ENCODE data around the gene GTSF1L.

Gene GTSF1L

DNA sequence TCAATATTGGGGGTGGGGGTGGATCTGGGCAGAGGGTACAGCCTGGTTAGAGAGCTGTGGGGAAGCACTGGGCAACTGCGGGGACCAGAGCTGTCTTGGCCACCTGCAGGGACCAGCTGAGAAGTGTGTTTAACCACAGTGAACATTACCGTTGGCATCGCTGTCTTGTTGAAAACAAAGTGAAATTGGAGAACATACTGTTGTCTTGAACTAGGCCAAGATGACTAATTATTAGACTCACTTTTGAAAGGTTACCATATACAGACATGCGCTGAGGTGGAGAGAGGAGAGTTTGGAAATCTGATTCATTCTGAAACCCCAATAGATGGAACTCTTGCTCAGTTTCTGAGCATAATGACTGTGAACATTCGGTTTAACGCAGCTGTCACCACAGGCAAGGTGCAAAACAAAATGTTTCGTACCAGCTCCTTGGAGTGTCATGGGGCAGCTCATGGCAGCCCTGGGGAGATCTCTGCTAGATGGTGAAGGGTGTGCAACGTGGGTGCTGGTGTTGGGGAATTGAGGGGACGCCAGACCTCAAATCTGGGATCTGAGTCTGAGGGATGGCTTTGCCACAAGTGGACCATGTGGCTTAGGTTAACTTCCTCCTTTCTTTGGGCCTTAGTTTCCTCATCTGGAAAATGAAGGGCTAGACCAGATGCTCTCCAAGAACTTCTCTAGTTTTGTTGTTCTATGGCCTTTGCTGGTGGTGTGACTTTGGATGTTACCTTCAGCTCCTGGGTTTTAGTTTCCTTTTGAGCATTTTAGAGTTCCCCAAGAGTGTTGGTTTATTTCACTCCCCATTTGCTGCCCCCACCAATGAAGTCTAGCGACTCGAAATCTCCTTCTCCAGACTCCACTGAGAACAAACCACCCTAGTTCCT, 24.6 kb upstream of the GTSF1L start:
- Mint-ChIP-seq H3K27me3 (no peaks in the 10 kb centered on the region), H3K4me1 (peaks cover 38% of the 10 kb centered on the region), H3K9me3 (no peaks in the 10 kb centered on the region)

DNA sequence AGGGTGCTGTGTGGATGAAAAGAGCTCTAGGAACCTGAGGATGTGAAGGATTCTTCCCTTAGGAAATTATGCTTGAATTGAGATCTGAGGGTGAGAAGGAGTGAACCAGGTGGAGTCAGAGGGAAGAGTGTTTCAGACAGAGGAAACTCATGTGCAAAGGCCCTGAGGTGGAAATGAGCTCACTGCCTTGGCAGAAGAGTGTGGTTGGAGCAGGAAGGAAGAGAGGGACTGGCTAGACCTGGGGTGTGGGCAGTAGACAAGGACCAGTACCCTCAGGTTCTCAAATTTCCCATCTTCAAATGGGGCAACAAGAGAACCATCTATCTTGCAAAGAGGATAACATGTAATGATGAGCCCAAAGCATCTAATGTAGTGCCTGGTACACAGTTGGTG, 24.0 kb upstream of the GTSF1L start:
- peak overlapping the region; percentile 65 for H3K4me3 Mint-ChIP-seq
- no peaks in the 10 kb centered on the region for H3K9me3 Mint-ChIP-seq

More for the DNA sequence above, 24.6 kb upstream of the GTSF1L start:
- H3K36me3 Mint-ChIP-seq, result no peaks in the 10 kb centered on the region
- H3K4me3 Mint-ChIP-seq, result peak overlapping the region; percentile 65
- peak overlapping the region; percentile 98 for H3K27ac Mint-ChIP-seq

DNA sequence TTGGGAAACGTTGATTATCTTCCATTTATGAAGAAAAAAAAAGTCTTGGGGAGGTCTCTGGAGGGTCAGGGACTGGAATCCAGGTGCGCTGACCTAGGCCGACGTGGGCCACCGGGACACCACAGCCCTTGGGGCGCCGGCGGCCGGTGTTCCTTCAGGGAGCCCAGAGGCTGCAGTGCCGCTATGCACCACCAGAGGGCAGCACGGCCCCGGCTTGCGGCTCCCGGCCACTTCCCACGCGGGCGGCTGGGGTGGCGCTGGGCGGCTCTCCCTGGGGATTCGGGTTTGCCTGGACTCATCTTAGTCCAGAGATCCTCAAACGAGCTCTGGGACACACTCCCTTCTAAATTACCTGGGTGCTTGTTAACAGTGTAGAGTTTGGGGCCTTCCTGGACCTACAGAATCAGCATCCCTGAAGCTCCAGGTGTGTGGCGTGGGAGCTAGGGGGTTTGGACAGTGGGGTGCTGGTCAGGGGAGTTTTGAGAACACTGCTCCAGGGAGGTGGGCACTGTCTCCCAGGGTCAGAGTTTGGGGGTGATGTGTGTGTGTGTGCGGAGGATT, 23.0 kb upstream of the GTSF1L start:
- H3K36me3 Mint-ChIP-seq, result no peaks in the 10 kb centered on the region
- peaks cover 42% of the 10 kb centered on the region for H3K4me1 Mint-ChIP-seq
- peak overlapping the region; percentile 84 for H3K27ac Mint-ChIP-seq
- H3K27me3 Mint-ChIP-seq, result no peaks in the 10 kb centered on the region
- no peaks in the 10 kb centered on the region for H3K9me3 Mint-ChIP-seq
- H3K4me3 Mint-ChIP-seq, result peak overlapping the region; percentile 40

More for the DNA sequence above, 24.0 kb upstream of the GTSF1L start:
- Mint-ChIP-seq H3K4me1 (peaks cover 42% of the 10 kb centered on the region), H3K27me3 (no peaks in the 10 kb centered on the region), H3K36me3 (no peaks in the 10 kb centered on the region), H3K27ac (peak overlapping the region; percentile 98)

DNA sequence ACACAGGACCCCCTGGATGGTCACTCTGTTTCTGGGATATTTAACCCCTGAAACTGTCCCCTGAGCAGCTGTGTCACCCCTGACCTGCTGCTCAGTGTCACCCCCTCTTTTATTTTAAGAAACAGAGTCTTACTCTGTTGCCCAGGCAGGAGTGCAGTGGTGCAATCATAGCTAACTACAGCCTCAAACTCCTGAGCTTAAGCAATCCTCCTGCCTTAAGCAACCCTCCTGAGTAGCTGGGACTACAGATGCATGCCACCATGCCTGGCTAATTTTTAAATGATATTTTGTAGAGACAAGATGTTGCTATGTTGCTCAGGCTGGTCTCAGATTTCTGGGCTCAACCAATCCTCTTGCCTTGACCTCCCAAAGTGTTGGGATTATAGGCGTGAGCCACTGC, 21.5 kb upstream of the GTSF1L start:
- H3K4me3 Mint-ChIP-seq, result no peak overlapping the region
- H3K36me3 Mint-ChIP-seq, result no peaks in the 10 kb centered on the region

DNA sequence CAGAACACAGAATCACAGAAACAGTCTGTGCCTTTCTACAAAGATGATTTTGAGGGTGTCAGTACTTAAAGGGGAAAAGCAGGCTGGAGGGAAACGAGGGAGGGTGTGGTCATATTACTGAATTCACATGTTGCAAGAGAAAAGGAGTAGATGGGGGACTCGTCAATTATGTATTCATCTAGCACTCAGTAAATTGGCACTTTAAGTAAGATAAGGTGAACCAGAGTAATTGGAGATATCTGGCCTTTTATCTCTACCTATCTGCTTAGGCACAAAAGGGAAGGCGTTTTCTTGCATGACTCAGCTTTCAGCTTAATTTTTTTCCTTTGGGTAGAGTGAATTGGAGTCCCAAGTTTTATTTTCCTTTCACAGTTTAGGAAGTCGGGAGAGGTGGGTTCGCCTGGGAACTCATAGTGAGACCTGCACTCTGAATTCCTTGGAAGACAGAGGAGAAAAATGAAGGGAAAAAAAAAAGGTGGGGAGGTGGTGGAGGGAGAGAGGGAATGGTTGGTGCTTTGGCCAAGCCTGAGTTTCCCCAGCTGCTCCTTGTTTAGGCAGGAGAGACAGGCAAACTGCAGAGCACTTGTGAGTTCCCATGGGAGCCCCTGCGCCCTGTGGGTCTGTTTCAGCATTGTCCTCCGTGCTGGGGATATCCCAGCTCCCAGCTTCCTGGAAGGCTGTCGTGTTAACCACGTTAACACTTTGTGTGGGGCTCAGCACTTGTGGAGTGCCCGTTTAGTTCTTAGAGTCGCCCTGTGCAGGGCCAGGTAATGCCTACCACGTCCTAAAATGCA, 19.7 kb upstream of the GTSF1L start:
- H3K27me3 Mint-ChIP-seq, result no peaks in the 10 kb centered on the region
- H3K36me3 Mint-ChIP-seq, result no peaks in the 10 kb centered on the region
- H3K4me1 Mint-ChIP-seq, result peaks cover 27% of the 10 kb centered on the region
- no peaks in the 10 kb centered on the region for H3K9me3 Mint-ChIP-seq
- no peak overlapping the region for H3K27ac Mint-ChIP-seq
- H3K4me3 Mint-ChIP-seq, result no peak overlapping the region

More for the DNA sequence above, 21.5 kb upstream of the GTSF1L start:
- H3K4me1 Mint-ChIP-seq, result peaks cover 42% of the 10 kb centered on the region
- no peaks in the 10 kb centered on the region for H3K9me3 Mint-ChIP-seq
- no peak overlapping the region for H3K27ac Mint-ChIP-seq
- H3K27me3 Mint-ChIP-seq, result no peaks in the 10 kb centered on the region

DNA sequence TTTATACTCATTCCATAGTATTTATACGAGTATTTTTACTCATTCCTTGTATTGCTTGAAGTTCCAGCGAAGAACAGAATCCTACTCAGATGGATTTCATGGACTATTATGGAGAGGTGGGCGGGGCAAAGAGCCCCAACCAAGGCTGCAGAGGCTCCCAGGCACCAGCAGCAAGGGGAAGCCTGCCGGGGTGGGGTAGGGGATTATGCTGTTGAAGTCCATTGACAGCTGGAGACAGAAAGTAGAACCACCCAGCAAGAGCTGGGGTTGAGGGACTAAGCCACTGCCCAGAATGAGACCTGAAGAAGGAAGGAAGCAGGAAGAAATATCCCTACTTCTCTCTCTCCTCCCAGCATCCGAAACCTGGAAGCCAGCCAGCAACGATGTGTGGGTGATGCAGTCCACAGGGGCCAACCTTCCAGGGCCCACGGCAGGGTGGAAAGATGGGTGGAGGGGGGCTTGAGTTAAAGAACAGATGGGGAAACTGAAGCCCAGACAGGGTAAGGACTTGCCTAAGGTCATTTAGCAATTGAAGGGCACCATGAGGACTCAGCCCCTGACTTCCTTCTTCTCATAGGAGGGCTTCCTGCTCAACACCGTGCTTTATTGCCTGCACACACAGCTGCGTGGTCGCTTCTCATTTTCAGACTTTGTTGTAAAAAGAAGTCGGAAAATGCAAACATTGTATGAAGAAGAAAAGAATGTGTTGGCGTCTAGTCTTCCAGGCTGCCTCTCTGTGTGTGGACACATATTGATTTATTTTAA, 18.3 kb upstream of the GTSF1L start:
- Mint-ChIP-seq H3K4me3 (no peak overlapping the region), H3K27me3 (no peaks in the 10 kb centered on the region), H3K9me3 (no peaks in the 10 kb centered on the region), H3K36me3 (no peaks in the 10 kb centered on the region), H3K27ac (no peak overlapping the region), H3K4me1 (peaks cover 16% of the 10 kb centered on the region)

DNA sequence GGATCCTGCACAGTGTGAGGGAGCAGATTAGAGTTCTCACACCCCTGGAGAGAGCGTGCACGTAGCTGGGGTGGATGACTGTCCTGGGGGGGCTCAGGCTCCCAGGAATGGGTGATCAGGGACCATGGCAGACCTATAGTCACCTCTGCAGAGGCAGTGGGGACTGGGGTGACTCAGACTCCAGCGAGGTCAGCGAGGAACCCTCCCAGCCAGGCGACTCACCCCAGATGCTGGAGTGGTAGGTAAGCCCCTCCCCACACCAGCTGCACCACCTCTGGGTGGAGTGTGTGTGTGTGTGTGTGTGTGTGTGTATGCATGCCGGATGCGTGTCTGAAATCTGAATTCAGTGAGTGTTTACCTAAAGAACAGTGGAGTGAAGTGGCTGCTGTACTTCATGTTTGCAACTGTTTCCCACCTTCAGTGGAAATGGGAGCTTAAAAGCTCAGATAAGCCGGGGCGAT, 17.4 kb upstream of the GTSF1L start:
- H3K4me1 Mint-ChIP-seq, result peaks cover 7% of the 10 kb centered on the region
- no peaks in the 10 kb centered on the region for H3K36me3 Mint-ChIP-seq
- no peak overlapping the region for H3K27ac Mint-ChIP-seq
- no peaks in the 10 kb centered on the region for H3K27me3 Mint-ChIP-seq
- H3K4me3 Mint-ChIP-seq, result no peak overlapping the region
- no peaks in the 10 kb centered on the region for H3K9me3 Mint-ChIP-seq

DNA sequence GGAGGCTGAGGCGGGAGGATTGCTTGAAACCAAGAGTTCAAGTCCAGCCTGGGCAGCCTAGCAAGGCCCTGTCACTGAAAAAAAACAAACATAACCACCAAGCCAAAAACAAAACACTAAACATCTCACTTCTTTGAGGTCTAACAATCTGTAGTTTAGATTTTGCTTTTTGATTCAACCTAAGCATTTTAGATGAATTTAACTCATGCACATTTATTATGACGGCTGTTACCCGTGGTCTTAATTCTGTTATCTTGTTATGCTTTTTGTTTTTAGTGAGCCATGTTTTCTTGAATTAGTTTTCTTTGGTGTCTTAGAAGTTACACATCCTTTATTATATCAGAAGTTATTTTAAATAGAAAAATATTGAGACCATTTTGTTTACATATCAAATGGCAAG, 13.8 kb upstream of the GTSF1L start:
- Mint-ChIP-seq H3K27ac (no peak overlapping the region), H3K4me3 (no peak overlapping the region), H3K4me1 (peaks cover 12% of the 10 kb centered on the region), H3K36me3 (no peaks in the 10 kb centered on the region), H3K27me3 (no peaks in the 10 kb centered on the region), H3K9me3 (no peaks in the 10 kb centered on the region)

DNA sequence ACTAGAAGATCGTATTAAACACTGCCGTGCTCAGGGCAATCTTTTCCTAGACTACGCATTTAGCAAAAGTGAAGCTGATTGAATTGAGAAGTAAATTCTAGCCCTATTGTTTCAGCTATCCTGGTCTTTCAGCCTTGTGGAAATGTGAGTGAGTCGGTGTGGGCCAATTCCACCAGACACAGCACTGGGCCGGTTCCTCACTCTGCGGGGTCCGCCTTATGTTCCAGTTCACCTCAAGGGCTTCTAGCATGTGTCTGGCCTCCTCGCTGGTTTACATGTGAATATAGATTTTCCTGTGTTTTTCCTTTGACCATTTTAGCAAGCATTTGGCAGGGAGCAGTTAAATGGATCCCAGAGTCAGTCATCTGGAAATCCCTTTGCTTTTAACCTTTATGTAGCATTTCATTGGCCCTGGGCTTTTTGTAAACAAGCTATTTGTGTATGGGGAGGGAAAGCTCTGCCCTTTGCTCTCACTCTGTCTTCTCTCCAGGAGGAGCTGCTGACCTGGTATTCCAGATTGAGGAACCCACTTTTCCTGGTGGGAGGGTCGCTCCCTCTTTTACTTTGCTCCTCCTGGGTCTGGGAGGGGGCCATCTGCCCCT, 12.4 kb upstream of the GTSF1L start:
- Mint-ChIP-seq H3K4me3 (no peak overlapping the region), H3K27me3 (no peaks in the 10 kb centered on the region), H3K36me3 (no peaks in the 10 kb centered on the region), H3K27ac (no peak overlapping the region), H3K4me1 (peaks cover 19% of the 10 kb centered on the region), H3K9me3 (no peaks in the 10 kb centered on the region)

DNA sequence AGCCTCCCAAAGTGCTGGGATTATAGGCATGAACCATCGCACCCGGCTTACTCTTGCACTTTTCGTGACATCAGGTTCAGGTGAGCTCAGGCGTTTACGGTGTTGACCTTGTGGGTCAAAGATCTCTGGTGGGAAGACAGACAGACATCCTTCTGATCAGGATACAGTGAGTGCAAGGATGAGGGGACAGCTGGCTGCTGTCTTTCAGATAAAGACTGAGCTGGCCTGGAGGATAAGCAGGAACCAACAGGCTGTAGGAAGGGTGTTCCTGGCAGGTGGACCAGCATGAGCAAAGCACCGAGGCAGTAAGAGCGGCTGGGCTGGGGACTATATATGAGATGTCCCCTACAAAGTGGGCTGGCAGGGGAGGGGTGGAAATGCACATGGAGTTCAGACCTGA, 11.1 kb upstream of the GTSF1L start:
- Mint-ChIP-seq H3K4me3 (no peak overlapping the region), H3K36me3 (no peaks in the 10 kb centered on the region), H3K4me1 (peaks cover 32% of the 10 kb centered on the region), H3K27ac (no peak overlapping the region), H3K27me3 (no peaks in the 10 kb centered on the region), H3K9me3 (no peaks in the 10 kb centered on the region)

DNA sequence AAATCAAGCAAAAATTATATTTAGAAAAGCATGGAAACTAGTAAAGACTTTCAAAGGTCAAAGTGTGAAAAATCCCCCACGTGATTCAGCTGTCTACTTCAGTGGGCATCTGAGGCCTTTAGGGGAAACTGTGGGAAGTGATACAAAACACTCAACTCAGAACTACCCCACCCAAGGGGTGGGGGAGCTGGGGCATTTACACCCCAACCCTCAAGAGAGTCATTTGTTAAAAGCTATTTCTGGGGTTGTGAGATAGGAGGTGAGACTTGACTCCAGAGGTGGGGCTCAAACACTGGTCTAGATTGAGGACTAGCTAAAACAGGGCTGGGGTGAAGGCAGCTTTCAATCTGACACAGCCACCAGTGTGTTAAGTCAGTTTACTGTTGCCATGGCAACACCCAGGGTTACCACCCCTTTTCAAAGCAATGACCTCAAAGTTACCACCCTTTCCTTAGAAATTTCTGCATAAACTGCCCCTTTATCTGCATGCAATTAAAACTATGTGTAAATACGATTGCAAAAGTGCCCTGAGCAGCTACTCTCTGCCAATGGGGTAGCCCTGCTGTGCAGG, 9.9 kb upstream of the GTSF1L start:
- Mint-ChIP-seq H3K9me3 (no peaks in the 10 kb centered on the region), H3K4me1 (peaks cover 44% of the 10 kb centered on the region), H3K27ac (no peak overlapping the region), H3K4me3 (no peak overlapping the region), H3K27me3 (no peaks in the 10 kb centered on the region), H3K36me3 (no peaks in the 10 kb centered on the region)

DNA sequence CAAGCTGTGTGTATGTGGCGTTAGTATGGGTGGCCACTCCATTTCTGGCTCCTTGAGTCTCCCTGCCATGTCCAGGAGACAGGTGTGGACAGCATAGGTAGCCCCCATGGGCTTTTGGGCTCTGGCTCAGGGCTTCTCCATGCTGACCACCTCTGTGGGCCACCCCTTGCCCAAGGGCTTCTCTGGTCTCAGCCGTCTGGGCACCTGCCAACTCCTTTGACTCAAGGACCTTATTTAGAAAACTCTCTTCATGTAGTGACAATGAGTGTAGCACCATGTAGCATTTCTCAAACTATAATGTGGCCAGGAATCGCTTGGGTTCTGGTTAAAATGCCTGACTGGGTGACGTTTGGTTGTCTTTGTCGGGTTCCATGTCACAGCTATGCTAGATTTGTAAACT, 5.1 kb upstream of the GTSF1L start:
- H3K36me3 Mint-ChIP-seq, result no peaks in the 10 kb centered on the region
- no peak overlapping the region for H3K4me3 Mint-ChIP-seq
- H3K27me3 Mint-ChIP-seq, result no peaks in the 10 kb centered on the region
- no peak overlapping the region for H3K27ac Mint-ChIP-seq
- peaks cover 62% of the 10 kb centered on the region for H3K4me1 Mint-ChIP-seq
- H3K9me3 Mint-ChIP-seq, result no peaks in the 10 kb centered on the region

DNA sequence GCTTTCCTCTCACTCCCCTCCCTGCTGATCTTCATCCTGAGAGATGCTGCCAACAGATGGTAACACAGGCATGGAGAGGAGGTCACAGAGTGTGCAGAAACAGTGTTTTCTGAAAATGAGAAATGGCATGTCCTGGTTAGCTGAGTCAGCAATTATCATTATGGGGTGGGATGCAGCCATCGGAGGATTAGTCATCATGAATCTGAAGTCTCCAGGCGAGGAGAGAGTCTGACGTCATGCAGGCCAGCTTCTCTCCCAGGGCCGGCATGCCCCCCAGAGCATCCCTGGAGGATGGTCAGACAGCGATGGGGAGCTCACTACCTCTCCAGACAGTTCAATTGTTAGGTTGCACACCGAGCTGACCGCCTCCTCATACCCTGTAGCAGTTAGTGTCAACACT, 4.7 kb upstream of the GTSF1L start:
- Mint-ChIP-seq H3K36me3 (no peaks in the 10 kb centered on the region), H3K4me1 (peaks cover 57% of the 10 kb centered on the region), H3K4me3 (no peak overlapping the region), H3K27ac (no peak overlapping the region), H3K27me3 (no peaks in the 10 kb centered on the region), H3K9me3 (no peaks in the 10 kb centered on the region)

DNA sequence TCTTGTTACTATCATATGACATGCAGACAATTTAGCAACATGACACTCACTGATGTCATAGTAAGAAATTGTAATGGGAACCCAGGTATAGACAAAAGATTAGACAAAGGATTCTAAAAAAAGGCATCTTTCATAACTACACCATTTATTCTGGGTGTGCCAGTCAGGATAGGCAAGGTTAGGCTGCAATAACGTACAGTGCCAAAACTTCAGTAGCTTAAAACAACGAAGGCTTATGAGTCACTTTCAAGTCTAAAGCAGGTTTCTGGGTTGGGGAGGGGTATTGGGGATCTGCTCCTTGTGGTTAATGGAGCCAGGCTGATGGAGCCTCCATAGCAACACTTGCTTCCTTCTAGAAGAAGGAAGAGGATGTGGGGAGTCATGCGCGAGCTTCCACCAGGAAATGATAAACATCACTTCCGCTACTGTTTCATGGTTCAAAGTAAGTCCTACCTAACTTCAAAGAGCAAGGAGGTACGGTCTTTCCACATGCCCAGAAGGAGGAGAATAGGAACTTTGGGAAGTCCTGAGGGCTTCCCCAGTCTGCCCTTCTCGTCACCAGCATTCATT, 2.0 kb upstream of the GTSF1L start:
- Mint-ChIP-seq H3K4me1 (peaks cover 59% of the 10 kb centered on the region), H3K27ac (peak overlapping the region; percentile 19), H3K27me3 (no peaks in the 10 kb centered on the region), H3K36me3 (no peaks in the 10 kb centered on the region), H3K9me3 (no peaks in the 10 kb centered on the region), H3K4me3 (no peak overlapping the region)

Data from activated naive CD4-positive, alpha-beta T cell treated with anti-CD3 and anti-CD28 coated beads, Interleukin-2, amount 50 U/mL, for 24 hours (primary cell).